ENCODE results near the gene PCSK4.

DNA sequence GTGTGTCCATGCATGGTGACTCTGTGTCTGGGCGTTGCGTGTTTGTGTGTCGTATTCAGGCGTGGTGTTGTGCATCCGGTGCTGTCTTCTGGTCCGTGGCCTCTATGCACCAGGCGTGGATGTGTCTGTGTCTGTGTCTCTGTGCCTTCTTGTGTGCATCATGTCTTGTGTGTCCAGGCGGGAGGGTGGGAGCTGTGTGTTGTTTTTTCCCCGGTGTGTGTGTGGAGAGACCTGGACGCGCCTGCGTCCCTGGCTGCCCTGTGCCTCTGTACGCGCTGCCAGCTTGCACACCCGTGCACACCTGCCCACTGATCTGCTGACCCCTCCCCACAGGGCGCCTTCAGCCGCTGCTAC, 34.8 kb upstream of the PCSK4 start:
- TF ChIP-seq, protein P1, sequence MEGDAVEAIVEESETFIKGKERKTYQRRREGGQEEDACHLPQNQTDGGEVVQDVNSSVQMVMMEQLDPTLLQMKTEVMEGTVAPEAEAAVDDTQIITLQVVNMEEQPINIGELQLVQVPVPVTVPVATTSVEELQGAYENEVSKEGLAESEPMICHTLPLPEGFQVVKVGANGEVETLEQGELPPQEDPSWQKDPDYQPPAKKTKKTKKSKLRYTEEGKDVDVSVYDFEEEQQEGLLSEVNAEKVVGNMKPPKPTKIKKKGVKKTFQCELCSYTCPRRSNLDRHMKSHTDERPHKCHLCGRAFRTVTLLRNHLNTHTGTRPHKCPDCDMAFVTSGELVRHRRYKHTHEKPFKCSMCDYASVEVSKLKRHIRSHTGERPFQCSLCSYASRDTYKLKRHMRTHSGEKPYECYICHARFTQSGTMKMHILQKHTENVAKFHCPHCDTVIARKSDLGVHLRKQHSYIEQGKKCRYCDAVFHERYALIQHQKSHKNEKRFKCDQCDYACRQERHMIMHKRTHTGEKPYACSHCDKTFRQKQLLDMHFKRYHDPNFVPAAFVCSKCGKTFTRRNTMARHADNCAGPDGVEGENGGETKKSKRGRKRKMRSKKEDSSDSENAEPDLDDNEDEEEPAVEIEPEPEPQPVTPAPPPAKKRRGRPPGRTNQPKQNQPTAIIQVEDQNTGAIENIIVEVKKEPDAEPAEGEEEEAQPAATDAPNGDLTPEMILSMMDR (conservative IDR thresholded peaks at IDR 0.05; ENCODE audit: low read depth, low read length), result no peak
- TF ChIP-seq EZH2 (IDR thresholded peaks at IDR 0.05; ENCODE audit: low read length, unreplicated experiment), result no peak
- TF ChIP-seq EZH2phosphoT487 (IDR thresholded peaks at IDR 0.05; ENCODE audit: borderline replicate concordance, low read length), result no peak
